Prostate gland (tissue), 2 donors: ENCODE results near the gene PPP1R13B. TPM values are rescaled to one million over a fixed set of nuclear protein-coding genes. Genes with fewer than 3 reads are reported as not detected.
A peak's percentile ranks its signal among the peaks of the same experiment; 100 is the strongest.
"Not testable (repeated sequence)": the region's sequence is repeated elsewhere in the genome, so short reads cannot be mapped to it uniquely, and the experiment has no call there.

ENCODE experiments used
- DNase-seq: peaks from one replicate; pipeline ENCODE4 v3.0.0-alpha.2; 2019; ENCODE audit warnings: low spot score
- H3K27ac ChIP-seq, 2 donors: fragments of 200-600 bp; sonication (generic); 2 replicates each; pipeline ENCODE4 v1.5.1; 2017 to 2019
- H3K27me3 ChIP-seq: fragments of 200-600 bp; sonication (generic); replicated peaks from 2 replicates; pipeline ENCODE4 v1.5.1; 2019; ENCODE audit not compliant: insufficient read depth
- H3K36me3 ChIP-seq, 2 donors: fragments of 200-600 bp; sonication (generic); 1 replicate in 1 of 2; 2 replicates in 1 of 2; pipeline versions ENCODE4 v1.5.1 to v1.8.1; 2017 to 2019
- H3K4me1 ChIP-seq: fragments of 200-600 bp; sonication (generic); replicated peaks from 2 replicates; pipeline ENCODE4 v1.5.1; 2019
- H3K4me3 ChIP-seq, 2 donors: fragments of 200-600 bp; sonication (generic); 2 replicates each; pipeline ENCODE4 v1.5.1; 2017 to 2019
- H3K9me3 ChIP-seq: fragments of 200-600 bp; sonication (generic); 2 replicates; pipeline ENCODE4 v1.5.1; 2017
- CTCF ChIP-seq, 4 experiments: fragments of 200-600 bp in 2 of 4; fragments of 450-650 bp in 2 of 4; sonication (generic) in 2 of 4; IDR thresholded peaks; 1 replicate in 3 of 4; 2 replicates in 1 of 4; pipeline ENCODE4 v1.5.1; 2016 to 2019; ENCODE audit warnings: antibody characterized with exemption in 4 of 4, mild to moderate bottlenecking in 2 of 4, moderate library complexity in 2 of 4
- POLR2A ChIP-seq: fragments of 450-650 bp; IDR thresholded peaks from one replicate; pipeline ENCODE4 v1.6.1; 2016; ENCODE audit warnings: antibody characterized with exemption, mild to moderate bottlenecking
- POLR2AphosphoS5 ChIP-seq: sonication (generic); formaldehyde crosslinking; IDR thresholded peaks from one replicate; pipeline ENCODE4 v1.6.1; 2017; ENCODE audit warnings: antibody characterized with exemption
- WGBS: methylation state at CpG from one replicate; pipeline ENCODE4 v1.1.5; 2018; 5-methylcytosine and 5-hydroxymethylcytosine counted together
- intact Hi-C: fragments of 100-400 bp; cut with DNase I; formaldehyde crosslinking; loops from one replicate; pipeline ENCODE4 v1.14.2; 2022
- total RNA-seq, 2 donors: library from RNA; depleted of rRNA; stranded (reverse); fragments of >200 nt; gene quantifications; one replicate each; pipeline ENCODE4 v1.1.0, GENCODE V29; 2016

Gene PPP1R13B
- total RNA-seq, 2 donors from 2014 or later, result 48.2 to 64.6 TPM

DNA sequence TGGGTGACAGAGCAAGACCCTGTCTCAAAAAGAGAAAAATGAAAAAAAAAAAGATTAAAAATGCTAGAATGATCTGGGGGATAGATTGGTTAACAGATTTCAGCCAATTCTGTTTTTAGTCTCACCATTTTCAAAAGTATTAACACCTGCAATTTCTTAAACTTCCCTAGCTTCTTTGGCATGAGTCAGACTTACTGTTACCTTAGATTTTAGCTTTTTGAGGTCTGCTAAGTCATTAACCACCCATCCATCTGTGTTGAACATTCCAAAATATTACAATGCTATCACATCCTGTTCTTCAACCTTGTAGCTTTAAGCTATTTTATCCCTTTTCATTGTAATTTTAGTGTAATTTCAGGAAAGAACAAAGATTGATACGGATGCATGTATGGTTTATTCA lies 59.3 kb downstream of the PPP1R13B start:
- no peaks in the 10 kb centered on the region for H3K9me3 ChIP-seq
- no peak overlapping the region for H3K27ac ChIP-seq
- H3K36me3 ChIP-seq, result no peaks in the 10 kb centered on the region
- TF ChIP-seq POLR2A, result no peak
- TF ChIP-seq POLR2AphosphoS5, result no peak
- no peak for TF ChIP-seq CTCF (IDR thresholded peaks at IDR 0.05)
- H3K27me3 ChIP-seq, result no peaks in the 10 kb centered on the region
- no peaks in the 10 kb centered on the region for H3K4me1 ChIP-seq
- 78% methylated on average over 1 of the region's 1 CpG for WGBS
- intact Hi-C loops, result no loop called here
- no peak for DNase-seq
- no peak overlapping the region for H3K4me3 ChIP-seq

GRCh38 chr14:103782376-103782775 lies 65.0 kb downstream of the PPP1R13B start:
- Histone ChIP-seq H3K27ac (no peak overlapping the region), H3K27me3 (no peaks in the 10 kb centered on the region), H3K4me1 (no peaks in the 10 kb centered on the region), H3K4me3 (no peak overlapping the region), H3K9me3 (no peaks in the 10 kb centered on the region), H3K36me3 (no peaks in the 10 kb centered on the region)
- intact Hi-C loops, result no loop called here
- TF ChIP-seq CTCF (IDR thresholded peaks at IDR 0.05) (no peak), POLR2A (no peak), POLR2AphosphoS5 (no peak)
- DNase-seq, result no peak
- 24% methylated on average over 2 of the region's 2 CpGs for WGBS

DNA sequence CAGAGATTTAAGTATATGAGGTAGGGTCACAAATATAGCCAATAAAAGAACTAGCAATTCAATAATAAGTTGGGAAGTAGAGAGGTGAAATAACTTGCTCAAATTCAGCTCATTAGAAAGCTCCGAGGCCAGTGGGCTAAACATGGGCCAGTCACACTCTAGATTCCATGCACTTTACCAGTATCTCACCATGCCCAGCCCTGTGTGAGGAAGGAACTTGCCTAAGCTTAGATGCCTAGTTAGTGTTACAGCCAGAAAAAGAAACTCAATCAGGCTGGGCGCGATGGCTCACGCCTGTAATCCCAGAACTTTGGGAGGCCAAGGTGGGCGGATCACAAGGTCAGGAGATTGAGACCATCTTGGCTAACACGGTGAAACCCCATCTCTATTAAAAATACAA lies 71.1 kb downstream of the PPP1R13B start:
- intact Hi-C loops, result not testable (repeated sequence)
- WGBS, result 97% methylated on average over 6 of the region's 6 CpGs

GRCh38 chr14:103775506-103775905 lies 71.9 kb downstream of the PPP1R13B start:
- peak overlapping the region; percentile 65 to 75 for H3K27ac ChIP-seq
- TF ChIP-seq POLR2AphosphoS5 (peak; percentile 95), CTCF (IDR thresholded peaks at IDR 0.05) (no peak)
- peak; percentile 78 for DNase-seq
- 38% methylated on average over 7 of the region's 7 CpGs for WGBS
- no peaks in the 10 kb centered on the region for H3K27me3 ChIP-seq
- H3K36me3 ChIP-seq, result no peaks in the 10 kb centered on the region
- intact Hi-C loops, result no loop called here
- peaks cover 15% of the 10 kb centered on the region for H3K4me1 ChIP-seq
- H3K9me3 ChIP-seq, result no peaks in the 10 kb centered on the region
- H3K4me3 ChIP-seq, result no peak overlapping the region

More for the DNA sequence above, 71.1 kb downstream of the PPP1R13B start:
- H3K27me3 ChIP-seq, H3K36me3 ChIP-seq, H3K4me3 ChIP-seq, H3K9me3 ChIP-seq, DNase-seq: not testable (repeated sequence)
- H3K4me1 ChIP-seq, result peaks cover 15% of the 10 kb centered on the region
- peak overlapping the region; percentile 49 to 75 for H3K27ac ChIP-seq

- no peaks in the 10 kb centered on the region for H3K27me3 ChIP-seq
- intact Hi-C loops, result no loop called here
- H3K27ac ChIP-seq, result peak overlapping the region; percentile 48 to 75
- peaks cover 19% of the 10 kb centered on the region for H3K4me1 ChIP-seq
- H3K9me3 ChIP-seq, result no peaks in the 10 kb centered on the region
- no peak for DNase-seq
- WGBS, result 28% methylated on average over 2 of the region's 2 CpGs
- H3K36me3 ChIP-seq, result no peaks in the 10 kb centered on the region
- H3K4me3 ChIP-seq, result no peak overlapping the region
- peak; percentile 27 for TF ChIP-seq POLR2AphosphoS5
- TF ChIP-seq CTCF (IDR thresholded peaks at IDR 0.05), result no peak
These were observed 73.9 kb downstream of the PPP1R13B start for GRCh38 chr14:103773521-103773920.
